Hypothalamus (tissue), 51 donors: ENCODE measurements around the gene SLC7A10.

Experiments
- DNase-seq, 51 donors: peaks; one replicate each; lab custom pipeline; 2025; lab: John Stamatoyannopoulos, UW

SLC7A10 gene

GRCh38 chr19:33225458-33225926 is at the start of gene SLC7A10:
Gene SLC7A10 (minus strand): TSS chr19:33225850. CDS start chr19:33225703, 147 bp downstream.
- DNase-seq: peak in 7 of 51 donors; percentile 14 to 51 (median 23)

GRCh38 chr19:33274663-33275558 is 49.3 kb upstream of the SLC7A10 start:
- DNase-seq: no peak

- DNase-seq: peak in 3 of 51 donors; percentile 10 to 27 (median 24)
Measured at GRCh38 chr19:33273881-33274662, 48.4 kb upstream of the SLC7A10 start.

- no peak for DNase-seq
Measured at GRCh38 chr19:33273065-33273736, 47.6 kb upstream of the SLC7A10 start.

GRCh38 chr19:33271246-33272021 is 45.8 kb upstream of the SLC7A10 start:
- no peak for DNase-seq

GRCh38 chr19:33270769-33271168 is 45.1 kb upstream of the SLC7A10 start:
- no peak for DNase-seq

GRCh38 chr19:33269016-33269415 is 43.4 kb upstream of the SLC7A10 start:
- no peak for DNase-seq

GRCh38 chr19:33268162-33268991 is 42.7 kb upstream of the SLC7A10 start:
- peak in 2 of 51 donors; percentile 10 to 28 for DNase-seq

GRCh38 chr19:33267706-33268105 is 42.1 kb upstream of the SLC7A10 start:
- no peak for DNase-seq

GRCh38 chr19:33266974-33267484 is 41.4 kb upstream of the SLC7A10 start:
- DNase-seq: peak in 1 of 51 donors; percentile 17

- DNase-seq: no peak
Measured at GRCh38 chr19:33264881-33265445, 39.3 kb upstream of the SLC7A10 start.

- no peak for DNase-seq
Measured at GRCh38 chr19:33263325-33264023, 37.8 kb upstream of the SLC7A10 start.

GRCh38 chr19:33261511-33262189 is 36.0 kb upstream of the SLC7A10 start:
- no peak for DNase-seq

GRCh38 chr19:33260628-33261418 is 35.2 kb upstream of the SLC7A10 start:
- peak in 11 of 51 donors; percentile 14 to 34 (median 23) for DNase-seq

GRCh38 chr19:33259539-33259938 is 33.9 kb upstream of the SLC7A10 start:
- no peak for DNase-seq

GRCh38 chr19:33257828-33258227 is 32.2 kb upstream of the SLC7A10 start:
- no peak for DNase-seq
